HG02938 (cell line): ENCODE measurements around the gene RABGAP1L.
A peak's percentile ranks its signal among the peaks of the same experiment; 100 is the strongest.

Source experiments
- ATAC-seq: cut with Tn5 transposase; IDR thresholded peaks from one replicate; pipeline ENCODE4 v1.9.1; 2021; ENCODE audit warnings: mild to moderate bottlenecking, moderate library complexity; ENCODE audit not compliant: unreplicated experiment

Gene RABGAP1L

DNA sequence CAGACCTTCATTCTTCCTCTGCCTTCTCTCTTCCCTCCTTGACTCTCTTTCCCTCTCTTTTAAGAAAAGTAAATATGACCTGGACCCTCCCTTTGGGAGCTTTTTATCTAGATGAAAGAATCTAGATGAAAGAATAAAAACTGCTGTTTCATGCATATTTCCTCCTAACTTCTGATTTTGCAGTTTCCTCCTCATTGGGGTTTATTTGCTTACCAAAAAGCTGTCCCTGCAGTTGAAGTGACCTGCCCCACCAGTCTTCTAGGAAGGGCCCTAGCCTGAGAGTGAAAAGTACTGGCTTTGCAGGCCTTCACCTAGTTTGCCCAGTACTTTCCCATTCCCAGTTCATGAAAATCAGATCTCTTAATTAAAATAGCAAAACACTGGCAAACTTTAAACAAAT, 812.1 kb downstream of the RABGAP1L start:
- ATAC-seq: no peak

DNA sequence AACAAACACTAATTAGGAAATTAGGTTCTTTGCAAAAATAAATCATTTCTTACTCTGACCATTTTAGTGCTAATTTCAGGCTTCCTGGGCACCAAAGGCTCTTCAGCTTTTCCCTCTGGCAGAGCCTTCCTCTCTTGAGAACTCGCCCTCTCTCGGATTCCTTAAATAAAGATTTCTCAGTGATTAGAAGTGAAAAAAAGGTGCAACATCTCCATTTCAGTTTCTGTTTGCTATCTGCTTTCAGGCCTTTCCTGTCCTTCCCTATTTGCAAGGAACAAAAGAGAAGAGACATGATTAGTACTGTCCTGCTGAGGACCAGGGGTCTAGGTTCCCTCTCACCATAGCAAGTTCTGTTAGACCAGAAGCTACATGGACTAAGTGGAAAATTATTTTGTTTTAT, 812.6 kb downstream of the RABGAP1L start:
- no peak for ATAC-seq

DNA sequence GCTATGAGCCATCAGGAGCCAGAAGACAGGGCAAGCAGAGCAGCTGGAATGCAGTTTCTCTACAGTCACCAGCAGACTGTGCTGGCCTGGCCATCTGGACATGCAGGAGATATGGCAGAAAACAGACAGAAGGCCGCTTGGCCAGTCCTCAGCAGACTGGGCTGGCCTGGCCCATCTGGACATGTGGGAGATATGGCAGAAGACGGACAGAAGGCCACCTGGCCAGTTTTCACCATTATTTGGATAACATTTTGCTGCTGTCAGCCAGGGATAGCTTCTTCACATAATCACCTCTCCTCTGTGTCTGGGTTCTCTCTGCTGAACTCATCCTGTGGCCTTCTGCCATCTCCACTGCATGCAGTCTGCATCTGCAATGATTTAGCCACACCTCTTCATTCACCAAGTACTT, 815.4 kb downstream of the RABGAP1L start:
- ATAC-seq: no peak

DNA sequence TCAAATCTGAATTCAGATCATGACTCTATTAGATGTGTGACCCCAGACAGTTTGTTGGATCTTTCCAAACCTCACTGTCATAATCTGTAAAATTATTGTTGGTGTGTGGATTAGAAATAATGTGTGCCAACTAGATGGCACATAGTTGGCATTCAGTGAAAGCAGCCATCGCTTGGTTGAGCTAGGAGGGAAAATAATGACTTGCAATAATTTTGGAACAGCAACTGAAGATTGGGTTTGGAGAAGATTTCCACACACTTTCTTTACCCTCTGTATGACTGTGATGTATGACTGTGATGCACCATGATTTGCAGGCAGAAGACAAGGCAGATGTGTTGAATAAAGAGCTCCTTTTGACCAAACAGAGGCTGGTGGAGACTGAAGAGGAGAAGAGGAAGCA, 816.4 kb downstream of the RABGAP1L start:
- ATAC-seq: no peak

DNA sequence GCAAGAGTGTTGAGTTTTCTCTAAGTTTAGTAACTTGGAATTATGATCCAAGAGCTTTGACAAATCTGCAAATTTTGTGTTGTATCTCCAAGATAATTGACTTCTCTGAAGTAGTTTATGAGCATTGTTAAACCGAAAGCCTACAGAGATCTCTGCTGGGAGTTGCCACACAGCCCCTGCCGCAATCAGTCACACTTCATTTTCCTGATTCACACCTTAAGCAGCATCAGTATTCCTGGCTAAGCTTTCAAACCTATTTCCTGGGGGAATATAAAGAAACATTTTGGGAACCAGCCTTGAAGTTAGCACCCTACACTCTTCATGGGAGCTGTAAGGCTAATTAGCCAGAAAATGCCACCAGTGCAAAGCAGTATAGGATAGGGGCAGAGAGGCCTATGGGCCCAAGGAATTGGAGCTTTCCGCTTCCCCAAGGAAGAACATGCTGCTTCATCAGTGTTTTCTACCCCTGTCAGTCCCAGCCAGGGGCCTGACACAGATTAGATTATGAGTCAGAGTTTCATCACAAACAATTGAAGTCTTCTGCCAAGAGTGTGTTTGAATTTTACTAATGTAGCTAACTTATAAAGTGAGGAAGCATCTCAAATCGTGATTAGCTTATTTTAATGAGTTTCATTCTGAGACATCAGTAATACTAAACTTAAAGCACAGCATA, 817.3 kb downstream of the RABGAP1L start:
- no peak for ATAC-seq

DNA sequence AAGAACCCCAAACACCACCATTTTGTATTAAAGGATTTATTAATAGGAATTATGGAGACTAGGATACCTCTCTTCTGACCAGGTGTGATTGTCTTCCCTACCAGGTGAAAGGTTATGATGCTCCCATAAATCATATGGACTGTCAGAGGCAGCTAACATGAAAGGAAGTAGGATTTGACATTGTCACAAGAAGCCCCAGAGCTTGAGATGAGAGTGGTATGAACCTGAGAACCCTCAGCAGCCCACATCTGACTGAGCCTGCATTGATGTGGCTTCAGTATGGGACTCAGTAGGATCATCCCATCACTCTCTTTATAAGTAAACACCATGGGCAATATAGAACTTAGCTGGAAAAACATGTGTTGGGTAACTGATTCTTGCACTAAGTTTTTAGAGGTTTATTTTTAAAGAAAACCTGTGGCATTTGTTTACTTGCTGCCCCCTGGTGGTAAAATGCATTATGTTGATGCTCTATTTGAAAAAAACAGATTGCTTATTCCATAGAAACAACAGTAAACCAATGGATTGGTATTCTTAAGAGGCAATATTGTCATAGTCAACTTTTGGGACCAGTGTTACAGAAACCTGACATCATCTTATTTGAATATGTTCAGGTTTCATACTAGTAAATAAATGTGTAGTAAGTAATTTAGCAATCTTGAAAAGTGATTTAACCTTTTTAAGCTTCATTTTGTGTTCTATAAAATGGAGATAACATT, 823.8 kb downstream of the RABGAP1L start:
- no peak for ATAC-seq

DNA sequence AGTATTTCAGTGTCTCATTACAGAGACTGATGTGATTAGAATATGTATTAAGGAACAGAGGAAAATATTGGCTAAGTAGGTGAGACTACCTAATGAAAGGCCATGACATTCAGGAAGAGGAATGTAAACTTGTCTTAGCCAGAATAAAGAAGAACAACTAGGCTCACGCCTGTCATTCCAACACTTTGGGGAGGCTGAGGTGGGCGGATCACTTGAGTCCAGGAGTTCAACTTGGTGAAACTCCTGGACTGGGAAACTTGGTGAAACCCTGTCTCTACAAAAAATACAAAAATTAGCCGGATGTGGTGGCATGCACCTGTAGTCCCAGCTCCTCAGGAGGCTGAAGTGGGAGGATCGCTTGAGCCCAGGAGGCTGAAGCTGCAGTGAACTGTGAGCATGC, 825.6 kb downstream of the RABGAP1L start:
- no peak for ATAC-seq

DNA sequence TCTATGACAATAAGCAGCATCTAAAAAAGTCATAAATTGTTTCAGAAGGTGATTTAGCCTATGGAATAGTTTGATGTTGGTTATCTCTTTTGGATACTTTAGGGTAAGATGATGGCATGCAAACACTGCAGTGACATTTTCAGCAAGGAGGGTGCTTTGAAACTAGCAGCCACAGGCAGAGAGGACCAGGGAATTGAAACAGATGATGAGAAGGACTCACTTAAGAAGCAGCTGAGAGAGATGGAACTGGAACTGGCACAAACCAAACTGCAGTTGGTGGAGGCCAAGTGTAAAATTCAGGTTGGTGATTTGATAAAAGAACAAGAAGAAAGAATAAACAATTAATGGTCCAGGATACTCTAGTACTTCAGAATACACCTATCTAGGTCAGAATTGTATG, 829.2 kb downstream of the RABGAP1L start:
- no peak for ATAC-seq

DNA sequence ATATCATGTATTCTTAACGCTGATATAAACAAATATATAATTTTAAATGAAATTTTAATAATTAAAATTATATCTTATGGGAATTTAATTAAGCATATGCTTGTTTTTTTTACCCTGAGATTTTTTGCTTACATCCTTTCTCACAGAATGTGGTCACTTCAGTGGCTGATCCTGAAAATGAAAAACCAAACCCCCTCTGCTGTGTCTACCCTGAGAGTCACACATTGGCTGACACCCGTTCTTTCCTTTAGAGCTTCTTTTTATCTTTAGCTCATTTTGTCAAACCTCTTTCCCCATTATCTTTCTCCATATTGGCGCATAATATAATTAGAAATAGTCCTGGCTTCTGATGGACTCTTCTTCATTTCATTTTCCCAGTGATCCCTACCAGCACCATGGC, 829.7 kb downstream of the RABGAP1L start:
- no peak for ATAC-seq

DNA sequence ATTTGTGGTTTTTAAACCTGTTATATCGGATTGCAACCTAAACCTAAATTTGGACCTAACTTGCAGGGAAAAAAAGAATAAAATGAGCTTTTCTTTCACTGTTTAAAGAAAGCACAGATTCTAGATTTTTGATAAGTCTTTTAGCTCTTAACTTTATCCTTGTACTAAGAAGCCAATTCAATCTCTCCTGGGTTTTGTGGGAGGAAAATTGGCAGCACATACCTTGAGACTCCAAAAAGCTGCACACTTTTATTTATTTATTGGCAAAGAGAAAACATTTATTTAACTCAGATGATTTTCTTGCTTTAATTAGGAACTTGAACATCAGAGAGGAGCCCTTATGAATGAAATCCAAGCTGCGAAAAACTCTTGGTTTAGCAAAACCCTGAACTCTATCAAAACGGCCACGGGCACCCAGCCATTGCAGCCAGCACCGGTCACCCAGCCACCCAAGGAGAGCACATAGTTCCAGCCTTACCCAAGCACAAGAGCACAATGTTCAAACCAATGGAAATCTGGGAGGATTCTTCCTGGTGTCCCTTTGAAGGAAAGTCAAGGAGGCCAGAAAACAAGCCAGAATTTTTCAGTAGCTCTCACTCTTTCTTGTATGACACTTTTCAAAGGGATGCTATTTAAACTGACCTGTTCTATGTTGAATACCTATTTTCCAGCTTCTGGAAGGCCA, 830.4 kb downstream of the RABGAP1L start:
- no peak for ATAC-seq

DNA sequence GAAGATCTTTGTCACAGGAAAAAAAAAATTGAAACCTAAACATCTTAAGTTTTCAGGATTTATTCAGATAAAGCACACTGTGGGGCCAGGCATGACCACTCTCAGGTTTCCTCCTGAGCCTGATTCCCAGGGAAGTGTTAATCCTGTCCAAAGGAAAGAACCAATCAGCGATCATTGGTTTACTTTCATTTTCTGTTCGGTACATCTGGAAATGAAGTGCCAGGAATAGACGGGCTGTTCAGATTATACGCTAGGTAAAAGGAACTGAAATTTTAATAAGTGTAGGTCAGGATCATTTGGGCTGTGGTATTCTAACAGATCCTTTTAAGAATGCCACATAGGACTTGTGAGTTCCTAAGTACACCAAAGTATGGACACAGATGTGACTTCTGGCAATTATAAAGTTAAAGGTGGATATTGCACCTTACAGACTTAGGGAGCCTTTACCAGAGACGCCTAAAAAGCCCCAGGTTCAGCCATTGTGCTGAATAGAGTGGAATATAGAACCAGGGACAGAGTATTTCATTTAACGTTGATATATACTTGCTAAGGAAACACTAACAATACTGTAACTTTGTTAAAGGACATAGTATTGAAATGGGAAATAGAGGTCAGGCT, 831.2 kb downstream of the RABGAP1L start:
- ATAC-seq: no peak

DNA sequence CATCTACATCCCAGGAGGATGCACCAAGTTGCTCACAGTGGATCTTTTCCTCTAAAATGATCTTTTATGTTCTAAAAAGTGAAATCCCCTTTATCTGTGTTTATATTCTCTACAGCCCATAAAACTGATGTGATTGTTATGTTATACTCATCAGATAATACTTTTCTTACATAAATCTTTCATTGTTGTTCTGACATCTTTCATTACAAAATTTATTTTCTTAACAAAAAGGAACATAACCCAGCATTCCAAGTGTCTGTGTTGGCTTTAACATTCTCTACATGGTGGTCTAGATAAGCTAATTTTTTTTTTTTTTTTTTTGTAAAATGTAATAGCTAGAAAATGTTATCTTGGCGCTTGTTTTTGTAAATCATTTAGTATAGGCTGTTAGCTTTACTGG, 832.2 kb downstream of the RABGAP1L start:
- ATAC-seq: no peak

DNA sequence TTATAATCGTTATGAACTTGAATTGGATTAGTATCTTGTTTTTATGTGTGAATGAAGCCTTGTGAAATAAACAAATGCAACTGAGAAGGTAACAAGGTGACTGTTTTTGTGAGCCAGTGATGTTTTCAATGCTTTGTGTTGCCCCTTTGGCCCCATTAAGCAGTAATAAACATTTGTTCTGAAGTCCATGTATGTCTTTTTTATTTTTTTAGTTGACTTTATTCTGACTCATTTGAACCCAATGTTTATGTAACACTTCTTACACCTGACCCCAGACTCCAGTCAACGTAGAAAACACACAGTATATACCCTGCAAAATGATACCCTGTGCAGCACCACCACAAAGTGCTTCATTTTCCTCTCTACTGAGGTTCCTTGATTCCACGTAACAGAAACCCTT, 835.8 kb downstream of the RABGAP1L start:
- no peak for ATAC-seq

DNA sequence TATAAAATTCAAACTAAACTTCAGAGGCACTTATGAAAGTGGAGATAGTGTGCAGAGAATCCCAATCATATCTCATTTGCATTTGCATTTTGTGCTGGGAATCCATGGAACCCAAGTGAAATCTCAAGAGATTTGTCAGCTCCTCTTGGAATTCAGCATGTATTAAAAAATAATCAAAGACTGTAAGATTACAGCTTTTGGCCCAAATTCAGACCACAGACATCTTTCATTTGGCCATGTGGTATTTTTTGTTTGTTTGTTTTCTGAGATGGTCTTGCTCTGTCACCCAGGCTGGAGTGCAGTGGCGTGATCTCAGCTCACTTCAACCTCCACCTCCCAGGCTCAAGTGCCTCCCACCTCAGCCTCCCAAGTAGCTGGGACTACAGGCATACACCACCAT, 836.6 kb downstream of the RABGAP1L start:
- no peak for ATAC-seq

DNA sequence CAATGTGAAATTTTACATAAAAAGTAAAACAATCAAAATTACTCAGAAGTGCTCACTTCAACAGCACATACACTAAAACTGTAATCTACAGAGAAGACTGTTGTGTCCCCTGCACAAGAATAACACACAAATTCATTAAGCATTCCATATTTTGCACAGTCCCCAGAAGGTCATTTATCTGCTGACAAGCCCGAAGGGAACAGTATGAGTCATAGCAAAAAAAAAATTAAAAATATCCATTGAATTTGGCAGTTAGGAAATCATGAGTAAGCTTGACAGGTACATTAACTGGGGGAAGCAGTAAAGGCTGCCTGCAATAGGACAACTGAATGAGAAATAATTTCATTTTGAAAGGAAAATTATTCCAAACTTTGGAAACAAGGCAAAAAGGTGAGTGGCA, 837.2 kb downstream of the RABGAP1L start:
- no peak for ATAC-seq

DNA sequence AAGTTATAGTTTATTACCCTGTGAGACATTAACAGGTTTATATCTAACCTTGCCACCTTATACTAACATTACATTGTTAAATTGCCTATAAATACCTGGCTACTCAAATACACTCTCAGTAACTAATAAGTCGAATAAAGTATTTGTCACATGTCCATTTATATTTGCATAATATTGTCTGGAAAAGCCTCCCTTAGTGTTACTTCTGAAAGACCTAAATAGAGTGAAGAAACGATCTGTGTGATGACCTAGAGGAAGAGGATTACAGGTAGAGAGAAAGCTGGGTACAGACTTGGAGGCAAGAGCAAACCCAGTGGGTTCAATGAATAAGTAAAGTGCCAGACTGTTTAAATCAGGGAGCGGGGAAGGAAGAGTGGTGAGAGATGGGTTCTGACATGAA, 837.7 kb downstream of the RABGAP1L start:
- no peak for ATAC-seq

DNA sequence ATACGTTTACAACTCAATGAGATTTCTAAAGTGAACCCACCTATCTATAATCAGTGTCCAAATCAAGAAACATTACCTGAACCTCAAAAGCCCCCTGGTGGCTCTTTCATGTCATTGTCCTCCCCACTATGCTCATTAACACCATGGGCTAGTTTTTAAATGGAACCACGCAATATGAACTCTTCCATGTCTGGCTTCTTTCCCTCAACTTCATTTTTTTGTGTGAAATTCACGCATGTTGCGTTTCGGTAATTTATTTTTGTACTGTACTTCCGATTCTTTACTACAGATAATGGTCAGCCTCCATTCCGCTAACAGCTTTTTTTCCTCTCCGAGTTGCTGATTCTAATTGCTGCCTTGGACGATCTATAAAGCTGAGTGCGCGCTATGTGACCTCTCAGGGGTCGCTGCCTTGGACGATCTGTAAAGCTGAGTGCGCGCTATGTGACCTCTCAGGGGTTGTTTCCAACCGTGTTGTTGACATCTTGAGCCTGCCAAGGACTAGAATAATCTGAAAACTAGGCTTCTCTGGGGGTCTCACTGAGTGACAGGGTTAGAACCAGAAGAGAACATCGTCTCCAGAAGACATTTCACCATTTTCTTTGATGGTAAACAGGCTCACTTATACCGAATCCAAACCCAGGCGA, 839.4 kb downstream of the RABGAP1L start:
- ATAC-seq: no peak

DNA sequence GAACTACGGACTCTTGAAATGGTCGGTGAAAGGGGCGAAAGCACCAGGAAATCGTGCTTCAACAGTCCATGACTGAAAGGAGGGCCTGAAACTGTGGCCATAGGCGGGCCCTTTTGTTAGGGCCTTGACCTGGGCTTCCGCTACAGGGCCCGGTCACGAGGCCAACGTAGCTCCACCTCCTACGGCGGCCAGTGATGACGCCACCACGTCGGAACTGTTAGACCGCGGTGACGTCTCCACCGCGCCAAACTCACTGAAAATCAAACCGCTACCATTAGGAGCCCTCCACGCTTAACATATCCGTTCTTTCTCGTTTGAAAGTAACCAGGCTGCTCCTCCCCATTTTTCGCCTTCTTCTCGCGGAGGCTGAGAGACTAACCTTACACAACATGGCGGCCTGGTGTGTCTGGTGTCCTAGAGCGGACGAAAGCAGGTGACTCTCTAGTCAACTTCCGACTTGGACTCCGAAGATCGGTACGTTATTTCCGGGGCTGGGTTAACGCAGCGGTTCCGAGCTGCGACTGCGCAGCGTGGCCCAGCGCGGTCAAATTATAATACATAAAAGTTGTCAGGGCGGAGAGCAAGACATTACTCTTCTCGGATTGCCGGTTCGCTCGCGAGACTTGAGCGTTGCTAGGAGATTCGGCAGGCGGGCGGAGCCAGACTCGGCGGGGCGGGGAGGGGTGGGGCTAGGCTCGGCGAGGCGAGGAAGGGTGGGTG, 840.1 kb downstream of the RABGAP1L start:
- ATAC-seq: peak; percentile 78

DNA sequence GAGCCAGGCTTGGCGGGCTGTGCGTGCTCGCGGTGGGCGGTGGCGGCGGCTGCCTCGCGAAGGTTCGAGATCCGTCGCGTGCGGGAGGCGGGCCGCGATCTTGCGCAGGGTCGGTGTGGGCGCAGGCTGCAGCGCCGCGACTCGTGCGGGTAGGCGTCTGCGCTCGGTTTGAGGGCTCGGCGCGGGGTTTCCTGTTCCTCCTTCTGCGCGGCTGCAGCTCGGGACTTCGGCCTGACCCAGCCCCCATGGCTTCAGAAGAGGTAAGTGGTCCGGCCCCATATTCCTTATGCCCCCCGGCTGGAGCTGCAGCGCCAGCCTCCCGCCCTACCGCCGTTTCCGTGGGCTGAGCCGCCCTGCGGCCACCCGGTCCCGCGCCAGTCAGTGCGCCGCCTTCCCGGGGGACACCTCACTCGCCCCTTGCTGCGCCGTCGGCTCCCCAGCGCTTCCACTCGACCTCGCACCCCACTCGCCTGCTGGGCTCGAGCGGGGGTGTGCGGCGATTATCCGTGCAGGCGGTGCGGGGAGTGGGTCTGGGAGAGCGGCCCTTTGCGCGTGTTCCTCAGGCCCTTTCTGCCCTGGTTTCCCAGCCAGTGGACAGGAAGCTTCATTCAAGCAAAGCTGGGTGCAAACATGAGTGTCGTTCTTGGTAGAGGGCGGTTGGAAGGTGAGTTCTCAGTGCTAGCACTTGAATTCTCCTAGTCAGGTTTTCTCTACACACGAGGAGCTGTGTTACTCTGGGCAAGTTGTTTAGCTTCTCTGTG, 840.8 kb downstream of the RABGAP1L start, which contains the start of gene CACYBP:
Gene CACYBP, plus strand, starts transcription at position 12 of the 761 bp plus-strand sequence. Its CDS starts 234 bp downstream, at position 246.
- ATAC-seq: peak; percentile 4
